Peyer's patch (tissue), 4 donors: ENCODE results near the gene COL11A2. TPM values are rescaled to one million over a fixed set of nuclear protein-coding genes. Genes with fewer than 3 reads are reported as not detected.

ENCODE experiments used
- DNase-seq, 3 donors: peaks; one replicate each; pipeline ENCODE4 v3.0.0-alpha.2; 2017 to 2019
- H3K27ac ChIP-seq, 4 donors: fragments of 200-600 bp; sonication (generic); one replicate each; pipeline ENCODE4 v1.5.1; 2016 to 2019
- H3K27me3 ChIP-seq, 2 donors: fragments of 200-600 bp; sonication (generic); one replicate each; pipeline ENCODE4 v1.5.1; 2019
- H3K36me3 ChIP-seq, 3 donors: fragments of 200-600 bp; sonication (generic); one replicate each; pipeline ENCODE4 v1.5.1; 2016 to 2019
- H3K4me1 ChIP-seq, 4 donors: fragments of 200-600 bp; sonication (generic); one replicate each; pipeline ENCODE4 v1.5.1; 2016 to 2019
- H3K4me3 ChIP-seq, 4 donors: fragments of 200-600 bp; sonication (generic); 1 replicate in 3 of 4; 2 replicates in 1 of 4; pipeline ENCODE4 v1.5.1; 2016 to 2019; ENCODE audit warnings: mild to moderate bottlenecking in 1 of 4
- H3K9me3 ChIP-seq, 4 donors: fragments of 200-600 bp; sonication (generic); one replicate each; pipeline ENCODE4 v1.5.1; 2016 to 2019; ENCODE audit warnings: mild to moderate bottlenecking in 1 of 4
- POLR2A ChIP-seq, 2 donors: fragments of 450-650 bp; IDR thresholded peaks; one replicate each; pipeline ENCODE4 v1.5.1; 2017; ENCODE audit warnings: antibody characterized with exemption in 2 of 2, mild to moderate bottlenecking in 2 of 2, moderate library complexity in 2 of 2
- total RNA-seq, 4 donors: library from RNA; depleted of rRNA; stranded (reverse); fragments of >200 nt; gene quantifications; one replicate each; pipeline ENCODE4 v1.1.0, GENCODE V29; 2016
- TF ChIP-seq, protein P1 (sequence below), 6 experiments: fragments of 450-650 bp in 4 of 6; fragments of 200-600 bp in 2 of 6; sonication (generic) in 1 of 6; IDR thresholded peaks; one replicate each; pipeline ENCODE4 v1.5.1; 2017 to 2019; ENCODE audit warnings: antibody characterized with exemption in 6 of 6, mild to moderate bottlenecking in 3 of 6, moderate library complexity in 1 of 6

COL11A2 gene
- total RNA-seq, 4 donors from 2014 or later: 0.18 to 2.5 (median 0.54) TPM; not detected in 1

DNA sequence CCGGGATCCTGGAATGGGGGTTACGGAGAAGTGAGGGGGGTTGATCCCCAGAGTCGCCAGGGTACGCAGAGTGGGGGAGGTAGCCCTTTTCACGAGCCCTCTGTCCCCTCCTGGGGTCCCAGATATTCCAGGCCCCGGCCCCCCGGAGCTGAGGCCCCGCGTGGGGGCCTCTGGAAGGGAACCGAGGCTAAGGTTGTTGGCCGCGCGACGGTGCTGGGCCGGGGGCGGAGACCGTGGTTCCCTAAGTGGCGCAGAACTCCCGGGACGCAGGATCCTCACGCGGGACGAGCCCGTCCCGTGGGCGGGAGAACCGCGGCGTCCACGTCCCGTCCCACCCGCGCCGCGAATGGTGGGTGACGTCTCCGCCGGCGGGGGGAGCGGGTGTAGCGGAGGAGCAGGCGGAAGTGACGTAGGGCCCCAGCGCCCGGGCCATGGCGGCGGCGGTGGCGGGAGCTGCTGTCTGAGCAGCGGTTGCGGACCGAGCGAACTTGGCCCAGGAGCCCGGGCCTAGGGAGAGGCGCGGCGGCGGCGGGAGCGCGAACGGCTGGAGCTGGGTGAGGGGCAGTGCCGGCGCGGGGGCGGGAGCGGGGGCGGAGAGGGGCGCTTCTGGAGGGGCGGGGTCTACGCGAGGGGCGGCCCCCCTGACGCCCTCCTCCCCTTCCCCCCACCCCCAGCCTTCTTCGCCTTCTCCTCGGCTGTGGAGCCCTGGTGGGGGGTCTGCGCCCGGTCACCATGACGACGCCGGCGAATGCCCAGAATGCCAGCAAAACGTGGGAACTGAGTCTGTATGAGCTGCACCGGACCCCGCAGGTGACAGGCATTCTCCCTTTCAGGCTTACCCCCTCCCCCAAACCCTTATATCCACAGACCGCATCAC, 16.1 kb upstream of the COL11A2 start, which contains the start of gene RING1:
TSS of gene RING1 (plus strand) at position 410 of the 877 bp plus-strand sequence. CDS start at position 733, 323 bp downstream.
- TF ChIP-seq, protein P1, sequence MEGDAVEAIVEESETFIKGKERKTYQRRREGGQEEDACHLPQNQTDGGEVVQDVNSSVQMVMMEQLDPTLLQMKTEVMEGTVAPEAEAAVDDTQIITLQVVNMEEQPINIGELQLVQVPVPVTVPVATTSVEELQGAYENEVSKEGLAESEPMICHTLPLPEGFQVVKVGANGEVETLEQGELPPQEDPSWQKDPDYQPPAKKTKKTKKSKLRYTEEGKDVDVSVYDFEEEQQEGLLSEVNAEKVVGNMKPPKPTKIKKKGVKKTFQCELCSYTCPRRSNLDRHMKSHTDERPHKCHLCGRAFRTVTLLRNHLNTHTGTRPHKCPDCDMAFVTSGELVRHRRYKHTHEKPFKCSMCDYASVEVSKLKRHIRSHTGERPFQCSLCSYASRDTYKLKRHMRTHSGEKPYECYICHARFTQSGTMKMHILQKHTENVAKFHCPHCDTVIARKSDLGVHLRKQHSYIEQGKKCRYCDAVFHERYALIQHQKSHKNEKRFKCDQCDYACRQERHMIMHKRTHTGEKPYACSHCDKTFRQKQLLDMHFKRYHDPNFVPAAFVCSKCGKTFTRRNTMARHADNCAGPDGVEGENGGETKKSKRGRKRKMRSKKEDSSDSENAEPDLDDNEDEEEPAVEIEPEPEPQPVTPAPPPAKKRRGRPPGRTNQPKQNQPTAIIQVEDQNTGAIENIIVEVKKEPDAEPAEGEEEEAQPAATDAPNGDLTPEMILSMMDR (IDR thresholded peaks at IDR 0.05): peak in 1 of 6 experiments; percentile 11
- TF ChIP-seq POLR2A (IDR thresholded peaks at IDR 0.05): peak; percentile 94 to 95
- H3K36me3 ChIP-seq: peaks cover 0 to 25% (median 0%) of the 10 kb centered on the region in 3 donors
- DNase-seq: peak; percentile 88 to 95 (median 91)
- H3K27ac ChIP-seq: peak within 1 kb of the TSS; percentile 91 to 98 (median 94)
- H3K27me3 ChIP-seq: no peaks in the 10 kb centered on the region
- peaks cover 0 to 42% (median 18%) of the 10 kb centered on the region in 4 donors for H3K4me1 ChIP-seq
- H3K9me3 ChIP-seq: no peaks in the 10 kb centered on the region
- peak within 1 kb of the TSS; percentile 82 to 89 (median 88) for H3K4me3 ChIP-seq

DNA sequence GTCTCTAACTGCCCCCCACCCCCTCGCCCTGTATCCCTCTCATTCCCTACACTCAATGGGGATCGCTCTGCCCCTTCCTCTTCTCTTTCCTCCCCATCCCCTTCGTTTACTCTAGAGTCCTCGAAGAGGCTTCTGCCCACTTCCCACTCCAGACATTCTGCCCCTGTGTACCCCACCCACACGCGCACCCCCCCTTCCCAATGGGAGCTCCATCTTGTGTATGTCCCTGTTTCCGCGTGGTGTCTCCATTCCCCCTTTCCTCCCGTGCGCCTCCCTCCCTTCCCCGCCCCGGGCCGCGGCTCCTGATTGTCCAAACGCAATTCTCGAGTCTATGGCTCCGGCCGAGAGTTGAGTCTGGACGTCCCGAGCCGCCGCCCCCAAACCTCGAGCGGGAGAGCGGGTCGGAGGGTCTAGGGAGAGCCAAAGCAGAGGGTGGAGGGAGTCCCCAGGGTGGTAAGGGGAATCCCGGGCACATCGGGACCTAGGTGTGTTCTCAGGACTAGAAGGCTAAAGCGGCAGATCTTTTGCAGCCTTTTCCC, 15.4 kb upstream of the COL11A2 start:
- H3K27ac ChIP-seq: peak overlapping the region; percentile 91 to 98 (median 94)
- DNase-seq: peak in 2 of 3 donors; percentile 63 to 75
- peaks cover 0 to 35% (median 12%) of the 10 kb centered on the region in 4 donors for H3K4me1 ChIP-seq
- H3K27me3 ChIP-seq: no peaks in the 10 kb centered on the region
- H3K36me3 ChIP-seq: peaks cover 0 to 32% (median 0%) of the 10 kb centered on the region in 3 donors
- TF ChIP-seq POLR2A (IDR thresholded peaks at IDR 0.05): no peak
- TF ChIP-seq, protein P1 (IDR thresholded peaks at IDR 0.05): no peak
- H3K4me3 ChIP-seq: peak overlapping the region; percentile 82 to 89 (median 88)
- no peaks in the 10 kb centered on the region for H3K9me3 ChIP-seq

DNA sequence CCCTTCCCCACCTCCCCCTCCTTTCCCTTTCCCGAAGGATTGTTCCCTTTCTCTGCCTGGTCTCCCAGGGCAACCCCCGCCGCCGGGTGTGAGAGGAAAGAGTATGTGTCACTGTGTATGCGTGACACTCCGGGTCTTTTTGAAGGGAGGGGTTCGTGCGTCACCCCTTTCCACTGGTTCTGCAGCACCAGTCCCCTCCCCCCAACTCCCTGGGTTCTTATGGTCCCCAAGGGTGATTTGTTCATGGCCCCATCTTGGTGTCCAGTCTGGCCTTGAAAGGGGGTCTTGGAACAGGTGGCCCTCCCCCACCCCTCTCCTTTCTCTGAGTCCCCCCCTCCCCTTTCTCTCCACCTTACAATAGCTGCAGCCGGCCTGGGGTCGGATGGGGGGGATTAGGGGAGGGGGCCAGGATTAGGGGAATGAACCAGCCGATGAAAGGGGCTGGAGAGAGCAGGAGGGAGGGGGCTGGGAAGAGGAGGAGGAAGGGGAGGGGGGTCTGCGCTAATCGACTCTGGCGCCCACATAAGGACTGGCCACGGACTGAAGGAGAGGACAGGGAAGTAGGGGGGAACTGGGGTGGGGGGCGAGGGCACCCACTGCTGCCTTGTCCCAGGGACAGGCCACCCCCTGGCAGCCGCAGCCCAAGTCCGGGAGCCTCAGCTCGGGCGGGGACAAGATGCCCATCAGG, 14.7 kb upstream of the COL11A2 start:
- H3K4me3 ChIP-seq: peak overlapping the region in 3 of 4 donors; percentile 82 to 89 (median 87)
- DNase-seq: no peak
- peaks cover 0 to 39% (median 0%) of the 10 kb centered on the region in 3 donors for H3K36me3 ChIP-seq

DNA sequence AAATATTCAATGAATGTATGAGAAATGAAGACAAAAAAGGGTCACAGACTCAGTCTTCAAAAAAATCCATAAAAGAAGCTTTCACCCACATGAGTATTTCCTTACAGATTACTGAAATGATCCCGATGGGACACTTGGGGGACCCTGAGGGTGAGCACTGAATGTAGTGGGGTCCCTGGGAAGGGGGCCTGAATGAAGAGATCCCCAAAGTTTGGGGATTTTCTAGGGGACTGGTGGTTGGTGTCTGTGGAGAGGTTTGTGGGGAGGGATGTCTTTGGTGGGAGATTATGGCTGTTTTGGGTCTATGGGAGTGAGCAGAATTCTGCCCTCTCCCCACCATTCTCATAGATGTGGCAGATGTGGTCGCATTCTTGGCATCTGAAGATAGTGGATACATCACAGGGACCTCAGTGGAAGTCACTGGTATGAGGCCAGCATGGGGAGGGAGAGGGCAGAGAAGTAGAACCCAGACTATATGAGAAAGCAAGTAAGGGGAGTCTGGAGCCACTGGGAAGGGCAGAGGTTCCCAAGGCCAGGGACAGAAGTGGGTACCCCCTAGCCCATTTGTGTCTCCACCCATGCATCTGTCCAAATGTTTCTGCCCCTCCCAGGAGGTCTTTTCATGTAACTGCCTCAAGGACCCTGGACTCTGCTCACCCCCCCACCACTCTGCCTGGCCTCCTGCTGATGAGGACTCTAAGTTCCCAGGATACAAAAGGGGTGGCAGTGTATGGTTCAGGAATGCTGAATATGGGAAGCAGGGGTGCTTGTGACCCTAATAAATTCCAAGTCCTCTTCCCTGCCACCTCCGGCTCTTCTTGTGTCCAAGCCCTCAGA, 14.0 kb upstream of the COL11A2 start:
- H3K4me3 ChIP-seq: no peak overlapping the region
- TF ChIP-seq, protein P1 (IDR thresholded peaks at IDR 0.05): no peak
- TF ChIP-seq POLR2A (IDR thresholded peaks at IDR 0.05): no peak
- H3K4me1 ChIP-seq: peaks cover 0 to 46% (median 21%) of the 10 kb centered on the region in 4 donors
- H3K9me3 ChIP-seq: no peaks in the 10 kb centered on the region
- no peak for DNase-seq
- H3K27me3 ChIP-seq: no peaks in the 10 kb centered on the region
- no peak overlapping the region for H3K27ac ChIP-seq
- peaks cover 0 to 31% (median 0%) of the 10 kb centered on the region in 3 donors for H3K36me3 ChIP-seq

More for the DNA sequence above, 14.7 kb upstream of the COL11A2 start:
- Histone ChIP-seq H3K27me3 (no peaks in the 10 kb centered on the region), H3K9me3 (no peaks in the 10 kb centered on the region), H3K27ac (peak overlapping the region in 3 of 4 donors; percentile 91 to 98 (median 94)), H3K4me1 (peaks cover 0 to 38% (median 13%) of the 10 kb centered on the region in 4 donors)
- TF ChIP-seq, protein P1 (IDR thresholded peaks at IDR 0.05): no peak
- TF ChIP-seq POLR2A (IDR thresholded peaks at IDR 0.05): no peak
